DOHH2 (cell line): ENCODE measurements around the gene CCBE1.

ENCODE experiments used
- H3F3A ChIP-seq: fragments of 200-600 bp; sonication (generic), shearing (Covaris generic); 2 replicates; pipeline ENCODE4 v1.6.0; 2016; ENCODE audit warnings: antibody characterized with exemption, mild to moderate bottlenecking; ENCODE audit not compliant: control insufficient read depth, insufficient read depth
- H3K27ac ChIP-seq: fragments of 200-600 bp; sonication (generic); 2 replicates; pipeline ENCODE4 v1.5.1; 2014; ENCODE audit warnings: low read depth, mild to moderate bottlenecking, low read length, moderate library complexity
- H3K27me3 ChIP-seq: fragments of 200-600 bp; sonication (generic); 2 replicates; pipeline ENCODE4 v1.6.1; 2014; ENCODE audit warnings: mild to moderate bottlenecking, low read length, mixed read lengths; ENCODE audit not compliant: control insufficient read depth
- H3K36me3 ChIP-seq: fragments of 200-600 bp; sonication (generic); 2 replicates; pipeline ENCODE4 v1.6.1; 2014; ENCODE audit warnings: mild to moderate bottlenecking, low read length, moderate library complexity, mixed read lengths; ENCODE audit not compliant: control insufficient read depth
- H3K4me1 ChIP-seq: fragments of 200-600 bp; sonication (generic); 2 replicates; pipeline ENCODE4 v1.6.1; 2014; ENCODE audit warnings: mild to moderate bottlenecking, low read length, mixed read lengths; ENCODE audit not compliant: control insufficient read depth
- H3K4me2 ChIP-seq: fragments of 200-600 bp; sonication (generic); 2 replicates; pipeline ENCODE4 v1.6.0; 2014; ENCODE audit warnings: mild to moderate bottlenecking, low read length, moderate library complexity
- H3K4me3 ChIP-seq: fragments of 200-600 bp; sonication (generic); 2 replicates; pipeline ENCODE4 v1.5.1; 2014; ENCODE audit warnings: mild to moderate bottlenecking, low read length, mixed read lengths
- H3K79me2 ChIP-seq: fragments of 200-600 bp; sonication (generic); 2 replicates; pipeline ENCODE4 v1.6.1; 2014; ENCODE audit warnings: mild to moderate bottlenecking, low read length, mixed read lengths; ENCODE audit not compliant: control insufficient read depth
- H3K9me2 ChIP-seq: fragments of 200-600 bp; sonication (generic); replicated peaks from 2 replicates; pipeline ENCODE4 v1.6.1; 2014; ENCODE audit warnings: mild to moderate bottlenecking, low read length, mixed read lengths; ENCODE audit not compliant: control insufficient read depth
- H3K9me3 ChIP-seq: fragments of 200-600 bp; sonication (generic); 2 replicates; pipeline ENCODE4 v1.6.1; 2014; ENCODE audit warnings: antibody characterized with exemption, low read length, mixed read lengths; ENCODE audit not compliant: control insufficient read depth, insufficient read depth
- H4K20me1 ChIP-seq: fragments of 200-600 bp; sonication (generic); 2 replicates; pipeline ENCODE4 v1.6.0; 2014; ENCODE audit warnings: low read depth, mild to moderate bottlenecking, antibody characterized with exemption, low read length, moderate library complexity; ENCODE audit not compliant: control insufficient read depth, insufficient read depth
- CTCF ChIP-seq: fragments of 200-600 bp; sonication (generic); IDR thresholded peaks from one replicate; pipeline ENCODE4 v1.5.1; 2014; ENCODE audit warnings: antibody characterized with exemption, mild to moderate bottlenecking, low read depth, low read length; ENCODE audit not compliant: poor library complexity, severe bottlenecking
- EZH2phosphoT487 ChIP-seq: fragments of 200-600 bp; sonication (generic); IDR thresholded peaks from 2 replicates; pipeline ENCODE4 v1.6.1; 2017; ENCODE audit warnings: borderline replicate concordance, mild to moderate bottlenecking, antibody characterized with exemption, low read length, moderate library complexity, mixed read lengths

Gene CCBE1

GRCh38 chr18:59455728-59456276 lies 241.4 kb downstream of the CCBE1 start:
- H3K27ac ChIP-seq, result no peak overlapping the region
- no peak for TF ChIP-seq CTCF
- TF ChIP-seq EZH2phosphoT487, result no peak
- no peaks in the 10 kb centered on the region for H3K79me2 ChIP-seq

DNA sequence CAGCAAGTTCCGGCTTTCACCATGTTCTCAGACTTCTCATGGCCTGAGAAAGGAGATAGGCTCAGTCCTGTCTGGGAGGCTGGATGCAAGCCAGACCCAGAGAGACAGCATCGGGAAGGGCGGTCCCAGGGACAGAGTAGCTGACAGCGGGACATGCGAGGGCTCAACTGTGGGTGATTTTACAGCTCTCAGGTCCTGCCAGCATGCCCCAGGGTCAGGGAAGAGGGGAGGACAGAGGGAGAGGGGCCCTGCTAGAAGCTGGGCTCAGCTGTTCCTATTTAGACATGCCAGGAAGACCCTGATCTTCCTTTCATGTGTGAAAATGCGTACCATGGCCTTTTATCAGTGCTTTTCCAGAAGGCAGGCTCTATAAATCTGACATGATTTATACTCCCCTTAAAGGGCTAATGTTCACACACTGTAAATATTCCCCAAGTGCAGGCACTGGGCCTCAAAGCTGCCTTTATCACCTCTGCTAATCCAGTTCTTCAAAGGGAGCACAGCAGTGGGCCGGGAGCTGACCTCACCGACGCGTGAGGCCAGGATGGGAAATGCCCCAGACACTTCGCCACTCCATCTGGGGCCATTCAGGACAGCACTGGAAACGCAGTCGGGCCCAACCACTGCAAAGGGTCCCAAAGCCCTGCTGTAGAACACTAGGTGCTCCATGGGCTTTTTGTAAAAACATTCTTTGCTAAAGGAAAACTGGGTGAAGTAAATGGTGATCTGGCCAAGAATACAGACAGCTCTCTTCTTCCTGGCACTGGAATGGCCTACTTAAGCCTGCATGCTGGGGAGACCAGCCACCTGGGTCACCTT lies 242.1 kb downstream of the CCBE1 start:
- Histone ChIP-seq H3K27me3 (peaks cover 10% of the 10 kb centered on the region), H3K79me2 (no peaks in the 10 kb centered on the region), H3K36me3 (no peaks in the 10 kb centered on the region), H3K4me2 (no peak overlapping the region), H3F3A (no peaks in the 10 kb centered on the region), H4K20me1 (no peaks in the 10 kb centered on the region), H3K4me3 (no peak overlapping the region), H3K9me3 (no peaks in the 10 kb centered on the region), H3K4me1 (no peaks in the 10 kb centered on the region), H3K27ac (no peak overlapping the region), H3K9me2 (no peaks in the 10 kb centered on the region)
- TF ChIP-seq CTCF, result no peak
- no peak for TF ChIP-seq EZH2phosphoT487

More at GRCh38 chr18:59455728-59456276, 241.4 kb downstream of the CCBE1 start:
- Histone ChIP-seq H3K9me3 (no peaks in the 10 kb centered on the region), H3K9me2 (no peaks in the 10 kb centered on the region), H4K20me1 (no peaks in the 10 kb centered on the region), H3F3A (no peaks in the 10 kb centered on the region), H3K4me3 (no peak overlapping the region), H3K4me1 (no peaks in the 10 kb centered on the region), H3K27me3 (peaks cover 10% of the 10 kb centered on the region), H3K4me2 (no peak overlapping the region), H3K36me3 (no peaks in the 10 kb centered on the region)

GRCh38 chr18:59453468-59453961 lies 243.7 kb downstream of the CCBE1 start:
- H3K9me3 ChIP-seq, result no peaks in the 10 kb centered on the region
- no peaks in the 10 kb centered on the region for H3K4me1 ChIP-seq
- no peaks in the 10 kb centered on the region for H4K20me1 ChIP-seq
- peaks cover 10% of the 10 kb centered on the region for H3K27me3 ChIP-seq
- no peak for TF ChIP-seq EZH2phosphoT487
- no peak for TF ChIP-seq CTCF
- H3K4me2 ChIP-seq, result no peak overlapping the region
- H3K36me3 ChIP-seq, result no peaks in the 10 kb centered on the region
- H3F3A ChIP-seq, result no peaks in the 10 kb centered on the region
- no peaks in the 10 kb centered on the region for H3K9me2 ChIP-seq
- no peak overlapping the region for H3K27ac ChIP-seq
- no peak overlapping the region for H3K4me3 ChIP-seq
- no peaks in the 10 kb centered on the region for H3K79me2 ChIP-seq
